Osteocyte (in vitro differentiated cells): Measurements from ENCODE around the gene PRIM2. TPM values are rescaled to one million over a fixed set of nuclear protein-coding genes. Genes with fewer than 3 reads are reported as not detected.
A peak's percentile ranks its signal among the peaks of the same experiment; 100 is the strongest.

ENCODE experiments used
- DNase-seq: peaks from one replicate; pipeline ENCODE4 v3.0.0; 2021; ENCODE audit warnings: mixed read lengths; ENCODE audit not compliant: unreplicated experiment; ENCODE audit errors: extremely low spot score
- H3K27ac Mint-ChIP-seq: one replicate; pipeline ENCODE4 v1.8.0; 2021; ENCODE audit warnings: mild to moderate bottlenecking, mixed read lengths; ENCODE audit not compliant: unreplicated experiment
- H3K27me3 Mint-ChIP-seq: one replicate; pipeline ENCODE4 v1.8.0; 2021; ENCODE audit warnings: mixed read lengths; ENCODE audit not compliant: unreplicated experiment
- H3K36me3 Mint-ChIP-seq: one replicate; pipeline ENCODE4 v1.8.0; 2021; ENCODE audit warnings: mixed read lengths; ENCODE audit not compliant: unreplicated experiment
- H3K4me1 Mint-ChIP-seq: one replicate; pipeline ENCODE4 v1.8.0; 2021; ENCODE audit warnings: mixed read lengths; ENCODE audit not compliant: unreplicated experiment
- H3K4me3 Mint-ChIP-seq: one replicate; pipeline ENCODE4 v1.8.0; 2021; ENCODE audit warnings: mild to moderate bottlenecking, moderate library complexity, mixed read lengths; ENCODE audit not compliant: unreplicated experiment
- H3K9me3 Mint-ChIP-seq: one replicate; pipeline ENCODE4 v1.8.0; 2021; ENCODE audit warnings: mixed read lengths; ENCODE audit not compliant: unreplicated experiment
- CTCF ChIP-seq: fragments of 200-600 bp; sonication (generic); IDR thresholded peaks from 2 replicates; pipeline ENCODE4 v1.5.0; 2021; ENCODE audit warnings: antibody characterized with exemption, mild to moderate bottlenecking, moderate library complexity
- total RNA-seq: library from RNA; stranded (reverse); gene quantifications from 2 replicates; pipeline ENCODE4 v1.2.1, GENCODE V29; 2021

Gene PRIM2
- total RNA-seq, 1 donor from 2014 or later: 10.4 TPM

- Mint-ChIP-seq H3K4me3 (no peak overlapping the region), H3K4me1 (peaks cover 16% of the 10 kb centered on the region), H3K27ac (no peak overlapping the region), H3K9me3 (no peaks in the 10 kb centered on the region), H3K36me3 (no peaks in the 10 kb centered on the region), H3K27me3 (no peaks in the 10 kb centered on the region)
- no peak for TF ChIP-seq CTCF
- DNase-seq: no peak
These were observed 22.5 kb upstream of the PRIM2 start for GRCh38 chr6:57294862-57295445.

GRCh38 chr6:57297505-57297904 lies 19.9 kb upstream of the PRIM2 start:
- H3K27ac Mint-ChIP-seq: no peak overlapping the region
- H3K36me3 Mint-ChIP-seq: no peaks in the 10 kb centered on the region

GRCh38 chr6:57298741-57299140 lies 18.7 kb upstream of the PRIM2 start:
- no peak overlapping the region for H3K4me3 Mint-ChIP-seq
- H3K36me3 Mint-ChIP-seq: no peaks in the 10 kb centered on the region
- no peaks in the 10 kb centered on the region for H3K27me3 Mint-ChIP-seq
- H3K27ac Mint-ChIP-seq: peak overlapping the region; percentile 83
- TF ChIP-seq CTCF: no peak
- DNase-seq: no peak
- peaks cover 28% of the 10 kb centered on the region for H3K4me1 Mint-ChIP-seq
- H3K9me3 Mint-ChIP-seq: no peaks in the 10 kb centered on the region

More at GRCh38 chr6:57297505-57297904, 19.9 kb upstream of the PRIM2 start:
- DNase-seq: no peak
- H3K4me1 Mint-ChIP-seq: peaks cover 22% of the 10 kb centered on the region
- TF ChIP-seq CTCF: no peak
- no peaks in the 10 kb centered on the region for H3K9me3 Mint-ChIP-seq
- no peak overlapping the region for H3K4me3 Mint-ChIP-seq
- H3K27me3 Mint-ChIP-seq: no peaks in the 10 kb centered on the region

GRCh38 chr6:57301757-57302156 lies 15.7 kb upstream of the PRIM2 start:
- Mint-ChIP-seq H3K4me3 (no peak overlapping the region), H3K36me3 (no peaks in the 10 kb centered on the region), H3K27ac (no peak overlapping the region), H3K27me3 (no peaks in the 10 kb centered on the region), H3K9me3 (no peaks in the 10 kb centered on the region), H3K4me1 (peaks cover 50% of the 10 kb centered on the region)
- no peak for TF ChIP-seq CTCF
- DNase-seq: no peak

GRCh38 chr6:57302477-57302876 lies 15.0 kb upstream of the PRIM2 start:
- no peak for DNase-seq
- Mint-ChIP-seq H3K27me3 (no peaks in the 10 kb centered on the region), H3K4me1 (peaks cover 52% of the 10 kb centered on the region), H3K9me3 (no peaks in the 10 kb centered on the region), H3K4me3 (no peak overlapping the region), H3K36me3 (no peaks in the 10 kb centered on the region), H3K27ac (peak overlapping the region; percentile 52)
- no peak for TF ChIP-seq CTCF
